Lower lobe of right lung (tissue), 2 donors: ENCODE data around the gene RPTOR. TPM values are rescaled to one million over a fixed set of nuclear protein-coding genes. Genes with fewer than 3 reads are reported as not detected.

Experiments used
- ATAC-seq, 2 donors: fragments of 200-7000 bp; cut with Tn5 transposase; one replicate each; pipeline ENCODE4 v1.9.1; 2020 to 2022; ENCODE audit warnings: mild to moderate bottlenecking in 2 of 2, moderate library complexity in 2 of 2
- DNase-seq: peaks from one replicate; pipeline ENCODE4 v3.0.0-alpha.2; 2020
- H3K27ac ChIP-seq: fragments of 200-600 bp; one replicate; pipeline ENCODE4 v1.8.0; 2022
- H3K27me3 ChIP-seq: fragments of 200-600 bp; one replicate; pipeline ENCODE4 v1.8.0; 2022; ENCODE audit warnings: low read depth
- H3K36me3 ChIP-seq: fragments of 200-600 bp; one replicate; pipeline ENCODE4 v1.8.0; 2022; ENCODE audit warnings: mild to moderate bottlenecking
- H3K4me1 ChIP-seq: fragments of 200-600 bp; one replicate; pipeline ENCODE4 v1.8.0; 2022
- H3K4me3 ChIP-seq: fragments of 200-600 bp; one replicate; pipeline ENCODE4 v1.8.0; 2022; ENCODE audit warnings: mild to moderate bottlenecking
- H3K9me3 ChIP-seq: fragments of 200-600 bp; one replicate; pipeline ENCODE4 v1.8.0; 2022
- CTCF ChIP-seq: fragments of 200-600 bp; IDR thresholded peaks from one replicate; pipeline ENCODE4 v1.8.0; 2022; ENCODE audit warnings: antibody characterized with exemption, mild to moderate bottlenecking
- intact Hi-C: fragments of 100-400 bp; cut with DNase I; formaldehyde crosslinking; loops from one replicate; pipeline ENCODE4 v1.11.0; 2022
- total RNA-seq: library from RNA; stranded (reverse); fragmentation: NEBNext Ultra II Directional; extraction: Animal tissue kit (Norgen Biotek cat#: 25700); gene quantifications from one replicate; pipeline ENCODE4 v1.2.1, GENCODE V29; 2021
- donor health status: DM: no; HTN: yes; CAD: no; lungs with severe emphysema.

RPTOR gene
- total RNA-seq, 1 donor from 2014 or later = 34.0 TPM

GRCh38 chr17:80639658-80640057 lies 95.0 kb downstream of the RPTOR start:
- ATAC-seq = no peak
- Histone ChIP-seq H3K36me3 (no peaks in the 10 kb centered on the region), H3K27ac (no peak overlapping the region), H3K9me3 (no peaks in the 10 kb centered on the region), H3K4me3 (no peak overlapping the region), H3K27me3 (no peaks in the 10 kb centered on the region), H3K4me1 (no peaks in the 10 kb centered on the region)
- TF ChIP-seq CTCF = no peak
- intact Hi-C loops = no loop called here
- DNase-seq = no peak

- H3K36me3 ChIP-seq = no peaks in the 10 kb centered on the region
- H3K9me3 ChIP-seq = no peaks in the 10 kb centered on the region
- no peak overlapping the region for H3K4me3 ChIP-seq
- no peaks in the 10 kb centered on the region for H3K27me3 ChIP-seq
- ATAC-seq (no peak), DNase-seq (no peak)
- no peak overlapping the region for H3K27ac ChIP-seq
- no peak for TF ChIP-seq CTCF
- no peaks in the 10 kb centered on the region for H3K4me1 ChIP-seq
- intact Hi-C loops = no loop called here
Measured at GRCh38 chr17:80640366-80641084, 95.9 kb downstream of the RPTOR start.

GRCh38 chr17:80643326-80644099 lies 98.9 kb downstream of the RPTOR start:
- Histone ChIP-seq H3K4me3 (no peak overlapping the region), H3K36me3 (no peaks in the 10 kb centered on the region), H3K27ac (no peak overlapping the region), H3K27me3 (no peaks in the 10 kb centered on the region), H3K9me3 (no peaks in the 10 kb centered on the region), H3K4me1 (no peaks in the 10 kb centered on the region)
- no peak for TF ChIP-seq CTCF
- intact Hi-C loops = no loop called here
- no peak for ATAC-seq
- DNase-seq = no peak

GRCh38 chr17:80644536-80644935 lies 99.9 kb downstream of the RPTOR start:
- ATAC-seq = no peak
- Histone ChIP-seq H3K27me3 (no peaks in the 10 kb centered on the region), H3K36me3 (no peaks in the 10 kb centered on the region), H3K4me3 (no peak overlapping the region), H3K4me1 (peaks cover 6% of the 10 kb centered on the region), H3K27ac (no peak overlapping the region), H3K9me3 (no peaks in the 10 kb centered on the region)
- intact Hi-C loops = no loop called here
- TF ChIP-seq CTCF = no peak
- no peak for DNase-seq

- TF ChIP-seq CTCF = no peak
- no peak overlapping the region for H3K4me3 ChIP-seq
- no peaks in the 10 kb centered on the region for H3K27me3 ChIP-seq
- intact Hi-C loops = no loop called here
- ATAC-seq = no peak
- H3K27ac ChIP-seq = no peak overlapping the region
- no peaks in the 10 kb centered on the region for H3K36me3 ChIP-seq
- H3K9me3 ChIP-seq = no peaks in the 10 kb centered on the region
- DNase-seq = no peak
- H3K4me1 ChIP-seq = peaks cover 13% of the 10 kb centered on the region
Measured at GRCh38 chr17:80645706-80646325, 101.2 kb downstream of the RPTOR start.
